GM23248 (cell line): ENCODE measurements around the gene FFAR3.

Experiments
- EZH2 ChIP-seq: fragments of 200-600 bp; sonication (generic); IDR thresholded peaks from 2 replicates; pipeline ENCODE4 v1.6.1; 2018; ENCODE audit warnings: antibody characterized with exemption, mild to moderate bottlenecking; ENCODE audit not compliant: insufficient read depth, poor library complexity, severe bottlenecking
- EZH2phosphoT487 ChIP-seq: fragments of 200-600 bp; sonication (generic); IDR thresholded peaks from 2 replicates; pipeline ENCODE4 v1.6.1; 2018; ENCODE audit warnings: antibody characterized with exemption, moderate library complexity, mild to moderate bottlenecking, low read depth; ENCODE audit not compliant: insufficient read depth

- TF ChIP-seq EZH2phosphoT487 (no peak), EZH2 (no peak)
Observed at GRCh38 chr19:35316560-35316959, 41.7 kb upstream of the FFAR3 start.
